ENCODE data around the gene ZNF205.
A peak's percentile ranks its signal among the peaks of the same experiment; 100 is the strongest.

Gene ZNF205

DNA sequence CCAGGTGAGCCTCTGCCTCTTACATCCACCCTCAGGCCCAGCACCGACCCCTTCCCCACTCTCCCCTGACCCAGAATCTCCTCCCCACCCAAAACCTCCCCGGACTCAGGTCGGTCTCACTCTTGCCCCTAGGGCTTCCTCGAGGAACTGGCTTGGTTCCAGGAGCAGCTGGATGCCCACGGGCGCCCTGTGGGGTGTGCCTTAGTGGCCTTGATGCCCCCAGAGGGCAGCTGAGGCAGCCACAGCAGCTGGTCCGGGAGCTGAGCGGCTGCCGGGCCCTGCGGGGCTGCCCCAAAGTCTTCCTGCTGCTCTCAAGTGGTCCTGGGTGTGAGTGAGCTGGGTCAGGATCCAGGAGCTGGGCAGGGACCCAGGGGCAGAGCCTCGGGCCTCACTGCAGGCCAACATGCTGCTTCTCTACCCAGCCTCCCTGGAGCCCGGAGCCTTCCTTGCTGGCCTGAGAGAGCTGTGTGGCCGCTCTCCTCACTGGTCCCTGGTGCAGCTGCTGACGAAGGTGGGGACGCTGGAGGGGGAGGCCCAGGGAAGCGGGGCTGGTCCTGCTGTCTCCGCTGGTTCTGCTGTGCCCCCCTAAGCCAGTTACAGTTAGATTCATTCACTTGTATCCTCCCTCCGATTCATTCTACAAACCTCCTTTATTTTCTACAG, 32.1 kb downstream of the ZNF205 start:
- H3K27ac ChIP-seq: peak overlapping the region; percentile 67; the same call in 1 of the 2 replicates
- TF ChIP-seq ZFX (IDR thresholded peaks at IDR 0.05; ENCODE audit: borderline replicate concordance): no peak
- TF ChIP-seq, protein P1, sequence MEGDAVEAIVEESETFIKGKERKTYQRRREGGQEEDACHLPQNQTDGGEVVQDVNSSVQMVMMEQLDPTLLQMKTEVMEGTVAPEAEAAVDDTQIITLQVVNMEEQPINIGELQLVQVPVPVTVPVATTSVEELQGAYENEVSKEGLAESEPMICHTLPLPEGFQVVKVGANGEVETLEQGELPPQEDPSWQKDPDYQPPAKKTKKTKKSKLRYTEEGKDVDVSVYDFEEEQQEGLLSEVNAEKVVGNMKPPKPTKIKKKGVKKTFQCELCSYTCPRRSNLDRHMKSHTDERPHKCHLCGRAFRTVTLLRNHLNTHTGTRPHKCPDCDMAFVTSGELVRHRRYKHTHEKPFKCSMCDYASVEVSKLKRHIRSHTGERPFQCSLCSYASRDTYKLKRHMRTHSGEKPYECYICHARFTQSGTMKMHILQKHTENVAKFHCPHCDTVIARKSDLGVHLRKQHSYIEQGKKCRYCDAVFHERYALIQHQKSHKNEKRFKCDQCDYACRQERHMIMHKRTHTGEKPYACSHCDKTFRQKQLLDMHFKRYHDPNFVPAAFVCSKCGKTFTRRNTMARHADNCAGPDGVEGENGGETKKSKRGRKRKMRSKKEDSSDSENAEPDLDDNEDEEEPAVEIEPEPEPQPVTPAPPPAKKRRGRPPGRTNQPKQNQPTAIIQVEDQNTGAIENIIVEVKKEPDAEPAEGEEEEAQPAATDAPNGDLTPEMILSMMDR (IDR thresholded peaks at IDR 0.05): no peak

DNA sequence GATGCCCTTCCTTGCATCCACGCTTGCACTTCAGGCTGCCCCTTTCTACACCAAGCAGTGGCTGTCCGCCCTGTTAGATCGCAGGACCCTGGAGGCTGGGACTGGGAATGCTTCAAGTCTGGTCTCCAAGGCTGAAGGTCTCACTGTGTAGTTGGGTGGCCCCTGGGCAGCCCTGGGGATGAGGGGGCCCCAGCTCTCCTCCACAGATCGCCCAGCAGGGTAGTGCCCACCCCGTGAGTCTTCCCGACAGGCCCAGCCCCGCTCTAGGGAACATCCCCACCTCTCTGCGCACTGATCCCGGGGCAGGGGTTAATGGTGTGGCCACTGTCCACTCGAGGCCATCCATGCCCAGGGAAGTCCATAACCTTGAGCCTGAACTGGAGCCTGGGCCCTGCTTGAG, 32.8 kb downstream of the ZNF205 start:
- no peak for TF ChIP-seq ZFX (IDR thresholded peaks at IDR 0.05; ENCODE audit: borderline replicate concordance)
- TF ChIP-seq, protein P1 (IDR thresholded peaks at IDR 0.05): no peak
- no peak overlapping the region for H3K27ac ChIP-seq

DNA sequence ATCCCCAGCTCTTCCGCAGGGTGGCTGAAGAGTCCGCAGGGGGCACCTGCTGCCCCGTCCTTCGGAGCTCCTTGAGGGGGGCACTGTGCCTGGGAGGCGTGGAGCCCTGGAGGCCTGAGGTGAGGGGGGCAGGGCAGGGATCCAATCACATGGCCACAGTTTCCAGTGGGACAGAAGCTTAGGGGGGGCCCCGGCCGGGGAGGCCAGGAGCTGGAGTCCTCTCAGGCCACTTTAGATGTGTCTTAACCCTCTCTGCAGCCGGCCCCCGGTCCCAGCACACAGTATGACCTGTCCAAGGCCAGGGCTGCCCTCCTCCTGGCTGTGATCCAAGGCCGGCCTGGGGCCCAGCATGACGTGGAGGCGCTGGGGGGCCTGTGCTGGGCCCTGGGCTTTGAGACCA, 33.3 kb downstream of the ZNF205 start:
- no peak overlapping the region for H3K27ac ChIP-seq
- no peak for TF ChIP-seq ZFX (IDR thresholded peaks at IDR 0.05; ENCODE audit: borderline replicate concordance)
- TF ChIP-seq, protein P1 (IDR thresholded peaks at IDR 0.05): no peak

DNA sequence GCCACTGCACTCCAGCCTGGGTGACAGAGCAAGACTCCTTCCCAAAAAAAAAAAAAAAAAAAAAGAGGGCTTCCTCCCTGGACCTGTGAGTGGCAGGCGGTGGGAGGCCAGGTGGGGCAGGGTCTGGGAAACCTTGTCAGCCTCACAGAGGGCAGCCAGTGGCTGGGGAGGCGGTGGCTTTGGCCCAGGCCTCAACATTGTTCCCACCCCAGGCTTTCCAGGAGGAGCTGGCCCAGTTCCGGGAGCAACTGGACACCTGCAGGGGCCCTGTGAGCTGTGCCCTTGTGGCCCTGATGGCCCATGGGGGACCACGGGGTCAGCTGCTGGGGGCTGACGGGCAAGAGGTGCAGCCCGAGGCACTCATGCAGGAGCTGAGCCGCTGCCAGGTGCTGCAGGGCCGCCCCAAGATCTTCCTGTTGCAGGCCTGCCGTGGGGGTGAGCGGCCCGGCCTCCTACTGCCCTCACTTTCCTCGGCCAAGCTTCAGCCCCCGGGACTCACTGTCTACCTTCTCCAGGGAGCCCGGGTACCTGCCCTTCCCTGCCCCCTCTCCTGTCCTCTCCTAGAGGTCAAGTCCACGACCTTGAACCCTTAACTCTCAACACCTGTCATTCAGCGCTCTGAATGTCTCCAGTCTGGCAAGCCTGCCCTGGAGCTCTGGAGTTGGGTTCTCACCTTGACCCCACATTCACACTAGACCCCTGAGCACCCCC, 34.8 kb downstream of the ZNF205 start:
- TF ChIP-seq, protein P1 (IDR thresholded peaks at IDR 0.05): no peak
- no peak for TF ChIP-seq ZFX (IDR thresholded peaks at IDR 0.05; ENCODE audit: borderline replicate concordance)
- H3K27ac ChIP-seq: no peak overlapping the region

DNA sequence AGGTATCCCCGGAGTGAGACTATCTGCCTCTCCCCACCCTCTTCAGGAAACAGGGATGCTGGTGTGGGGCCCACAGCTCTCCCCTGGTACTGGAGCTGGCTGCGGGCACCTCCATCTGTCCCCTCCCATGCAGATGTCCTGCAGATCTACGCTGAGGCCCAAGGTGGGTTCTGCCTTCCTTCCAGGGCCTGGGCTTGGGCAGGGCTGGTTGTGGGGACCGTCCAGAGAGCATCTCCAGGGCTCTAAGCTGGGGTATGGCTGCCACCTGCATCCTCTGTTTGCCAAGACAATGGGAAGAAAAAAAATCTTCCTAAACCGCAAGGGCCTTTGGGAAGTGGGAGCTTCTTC, 35.3 kb downstream of the ZNF205 start:
- no peak overlapping the region for H3K27ac ChIP-seq
- no peak for TF ChIP-seq ZFX (IDR thresholded peaks at IDR 0.05; ENCODE audit: borderline replicate concordance)
- TF ChIP-seq, protein P1 (IDR thresholded peaks at IDR 0.05): no peak

DNA sequence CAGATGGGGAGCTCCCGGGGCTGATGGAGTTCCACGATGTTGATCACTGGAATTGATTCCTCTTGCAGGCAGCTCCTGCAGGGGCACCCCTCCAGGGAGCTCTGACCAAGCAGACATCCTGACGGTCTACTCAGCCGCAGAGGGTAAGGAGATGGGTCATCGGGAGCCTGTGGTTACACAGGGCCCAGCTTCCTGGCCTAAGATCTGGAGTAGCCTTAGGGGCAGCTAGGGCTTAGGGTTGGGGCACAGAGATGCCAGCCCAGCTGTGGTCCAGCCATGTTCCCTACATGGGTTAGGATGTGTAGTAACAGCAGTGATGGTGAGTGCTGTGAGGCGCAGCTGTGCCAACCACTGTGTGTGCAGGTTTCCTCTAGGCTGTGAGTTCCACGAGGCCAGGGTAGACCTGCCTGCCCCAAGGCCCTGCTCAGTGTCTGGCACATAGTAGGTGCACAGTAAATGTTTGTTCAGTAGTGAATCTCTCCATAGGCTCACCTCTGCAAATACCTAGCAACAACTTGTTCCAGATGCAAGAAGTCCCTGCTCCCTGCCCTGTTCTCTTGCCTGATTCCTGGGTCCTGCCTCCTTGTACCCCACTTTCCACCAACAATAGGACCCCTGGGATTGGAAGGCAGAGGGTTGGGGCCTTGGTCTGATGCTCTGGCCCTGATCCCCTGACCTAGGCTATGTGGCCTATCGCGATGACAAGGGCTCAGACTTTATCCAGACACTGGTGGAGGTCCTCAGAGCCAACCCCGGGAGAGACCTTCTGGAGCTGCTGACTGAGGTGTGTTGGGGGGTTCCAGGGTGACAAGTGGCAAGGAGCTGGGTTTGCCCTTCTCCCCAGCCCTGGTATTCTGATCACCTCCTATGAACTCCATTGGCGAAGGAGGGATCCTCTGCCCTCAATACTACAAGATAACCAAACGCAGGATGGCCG, 36.1 kb downstream of the ZNF205 start:
- TF ChIP-seq, protein P1 (IDR thresholded peaks at IDR 0.05): no peak
- no peak for TF ChIP-seq ZFX (IDR thresholded peaks at IDR 0.05; ENCODE audit: borderline replicate concordance)
- no peak overlapping the region for H3K27ac ChIP-seq

All from 22Rv1 (cell line).